HEK293 (cell line): ENCODE data around the gene TASOR2.

Source experiments
- AEBP2 ChIP-seq: fragments of 450-650 bp; formaldehyde crosslinking; IDR thresholded peaks from 2 replicates; pipeline ENCODE4 v1.5.1; 2016; ENCODE audit warnings: missing biosample characterization, missing genetic modification characterization, borderline replicate concordance
- GLI2 ChIP-seq: fragments of 450-650 bp; formaldehyde crosslinking; IDR thresholded peaks from 2 replicates; pipeline ENCODE4; 2017; ENCODE audit warnings: missing biosample characterization, missing genetic modification characterization, low read depth, borderline replicate concordance
- GLI4 ChIP-seq: fragments of 450-650 bp; formaldehyde crosslinking; IDR thresholded peaks from 2 replicates; pipeline ENCODE4 v1.5.1; 2016; ENCODE audit warnings: missing biosample characterization, missing genetic modification characterization
- MYNN ChIP-seq: fragments of 450-650 bp; formaldehyde crosslinking; IDR thresholded peaks from 2 replicates; pipeline ENCODE4 v1.5.1; 2016; ENCODE audit warnings: missing biosample characterization, missing genetic modification characterization, borderline replicate concordance
- PRDM2 ChIP-seq: fragments of 450-650 bp; formaldehyde crosslinking; IDR thresholded peaks from 2 replicates; pipeline ENCODE4 v1.5.1; 2016; ENCODE audit warnings: missing biosample characterization, missing genetic modification characterization, borderline replicate concordance
- PRDM4 ChIP-seq: fragments of 450-650 bp; formaldehyde crosslinking; IDR thresholded peaks from 2 replicates; pipeline ENCODE4 v1.5.1; 2017; ENCODE audit warnings: missing biosample characterization, missing genetic modification characterization
- PRDM6 ChIP-seq: fragments of 450-650 bp; formaldehyde crosslinking; IDR thresholded peaks from 2 replicates; pipeline ENCODE4 v1.5.1; 2017; ENCODE audit warnings: missing biosample characterization, missing genetic modification characterization
- REPIN1 ChIP-seq: fragments of 450-650 bp; formaldehyde crosslinking; IDR thresholded peaks from 2 replicates; pipeline ENCODE4 v1.5.1; 2017; ENCODE audit warnings: missing biosample characterization, missing genetic modification characterization, low read depth
- SETDB1 ChIP-seq: IDR thresholded peaks from one replicate; pipeline ENCODE4 v1.6.1; 2017; ENCODE audit warnings: mild to moderate bottlenecking, low read length, moderate library complexity, mixed read lengths; ENCODE audit not compliant: insufficient read length
- TCF7L2 ChIP-seq: IDR thresholded peaks from 2 replicates; pipeline ENCODE4 v1.6.1; 2011; ENCODE audit warnings: low read depth, mild to moderate bottlenecking, inconsistent platforms, low read length, moderate library complexity, borderline replicate concordance
- ZBTB26 ChIP-seq: fragments of 450-650 bp; formaldehyde crosslinking; optimal IDR thresholded peaks from 2 replicates; pipeline ENCODE3; 2016; ENCODE audit warnings: missing biosample characterization, mild to moderate bottlenecking, missing genetic modification characterization
- ZEB2 ChIP-seq: fragments of 450-650 bp; formaldehyde crosslinking; IDR thresholded peaks from 2 replicates; pipeline ENCODE4 v1.5.1; 2016; ENCODE audit warnings: missing biosample characterization, missing genetic modification characterization
- ZNF37A ChIP-seq: fragments of 450-650 bp; IDR thresholded peaks from 2 replicates; pipeline ENCODE4 v1.5.1; 2018; ENCODE audit warnings: missing biosample characterization, missing genetic modification characterization
- ZNF394 ChIP-seq: fragments of 450-650 bp; formaldehyde crosslinking; IDR thresholded peaks from 2 replicates; pipeline ENCODE4 v1.5.1; 2016; ENCODE audit warnings: missing biosample characterization, missing genetic modification characterization, mild to moderate bottlenecking, moderate library complexity, borderline replicate concordance
- ZNF423 ChIP-seq: fragments of 450-650 bp; formaldehyde crosslinking; IDR thresholded peaks from 2 replicates; pipeline ENCODE4 v1.5.1; 2016; ENCODE audit warnings: missing biosample characterization, missing genetic modification characterization
- ZNF626 ChIP-seq: fragments of 450-650 bp; sonication (Bioruptor Pico); formaldehyde crosslinking; IDR thresholded peaks from 2 replicates; pipeline ENCODE4 v1.5.1; 2018; ENCODE audit warnings: missing biosample characterization, missing genetic modification characterization, inconsistent platforms
- ZNF645 ChIP-seq: fragments of 450-650 bp; formaldehyde crosslinking; IDR thresholded peaks from 2 replicates; pipeline ENCODE4; 2016; ENCODE audit warnings: missing biosample characterization, missing genetic modification characterization
- ZNF692 ChIP-seq: fragments of 450-650 bp; formaldehyde crosslinking; IDR thresholded peaks from 2 replicates; pipeline ENCODE4 v1.5.1; 2016; ENCODE audit warnings: missing biosample characterization, missing genetic modification characterization
- ZSCAN18 ChIP-seq: fragments of 450-650 bp; formaldehyde crosslinking; IDR thresholded peaks from 2 replicates; pipeline ENCODE4 v1.5.1; 2016; ENCODE audit warnings: missing biosample characterization, missing genetic modification characterization
- ZSCAN30 ChIP-seq: fragments of 450-650 bp; IDR thresholded peaks from 2 replicates; pipeline ENCODE4 v1.5.1; 2018; ENCODE audit warnings: missing biosample characterization, mild to moderate bottlenecking, missing genetic modification characterization, moderate library complexity

Gene TASOR2

GRCh38 chr10:5692461-5693358 lies 8.1 kb downstream of the TASOR2 start (continued):
- no peak for TF ChIP-seq AEBP2 (tag by site-specific recombination)
- TF ChIP-seq ZSCAN18: no peak
- peak; percentile 75 for TF ChIP-seq ZBTB26 (tag by site-specific recombination)
- peak; percentile 78 for TF ChIP-seq ZNF394 (tag by site-specific recombination)
- peak; percentile 92 for TF ChIP-seq ZNF423 (tag by site-specific recombination)
- TF ChIP-seq PRDM2 (tag by site-specific recombination): no peak
- TF ChIP-seq REPIN1 (tag by site-specific recombination): no peak
- peak; percentile 83 for TF ChIP-seq TCF7L2
- no peak for TF ChIP-seq MYNN (tag by site-specific recombination)
- 0 out of 2 replicates have a peak, but pooled peaks have one; percentile 20 for TF ChIP-seq ZSCAN30 (tag by site-specific recombination)
- TF ChIP-seq ZEB2: peak; percentile 72
- TF ChIP-seq ZNF645: no peak
- 0 out of 2 replicates have a peak, but pooled peaks have one; percentile 23 for TF ChIP-seq ZNF37A (tag by site-specific recombination)
- TF ChIP-seq ZNF692 (tag by site-specific recombination): peak; percentile 47; the same call in 1 of the 2 replicates
- no peak for TF ChIP-seq ZNF626 (tag by site-specific recombination)
- no peak for TF ChIP-seq PRDM6 (tag by site-specific recombination)
- TF ChIP-seq GLI4 (tag by site-specific recombination): no peak
- TF ChIP-seq SETDB1: no peak
- TF ChIP-seq PRDM4 (tag by site-specific recombination): no peak
- no peak for TF ChIP-seq GLI2 (tag by site-specific recombination)
